CD4-positive, alpha-beta T cell treated with Interleukin-1 beta for 1 hour (primary cell): ENCODE measurements around the gene REV3L.

Experiments
- DNase-seq, 2 donors: peaks; one replicate each; pipeline ENCODE4 v3.0.0-alpha.2; 2020 to 2022

Gene REV3L

GRCh38 chr6:111464184-111464583 lies 18.8 kb downstream of the REV3L start:
- no peak for DNase-seq

DNA sequence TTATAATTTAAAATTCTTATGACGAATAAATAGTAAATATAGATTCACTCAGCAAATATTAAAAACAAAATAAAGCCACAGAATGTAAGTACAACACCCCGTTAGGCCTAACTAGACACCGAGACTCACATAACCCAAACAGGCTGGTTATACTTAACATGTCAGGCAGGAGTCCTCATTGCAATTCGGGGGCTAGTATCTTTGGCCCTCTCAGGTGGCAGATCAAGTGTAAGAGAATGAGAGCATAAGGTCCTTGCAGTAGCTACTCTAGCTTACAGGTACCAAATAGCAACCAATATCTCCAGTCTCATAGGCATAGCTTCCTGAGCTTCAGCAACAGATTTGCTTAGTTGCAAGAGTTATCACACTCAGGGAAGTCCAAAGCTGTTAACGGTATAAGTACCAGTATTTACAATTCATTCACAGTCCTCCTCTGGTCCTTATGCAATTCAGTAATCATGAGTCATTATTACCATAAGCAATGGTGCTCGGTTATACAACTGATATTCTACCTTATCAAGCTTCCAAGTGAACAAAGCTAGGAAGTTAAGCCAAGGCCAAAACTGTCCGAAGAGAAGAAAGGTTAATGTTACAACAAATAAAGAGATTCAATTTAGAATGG lies 20.1 kb downstream of the REV3L start:
- no peak for DNase-seq

DNA sequence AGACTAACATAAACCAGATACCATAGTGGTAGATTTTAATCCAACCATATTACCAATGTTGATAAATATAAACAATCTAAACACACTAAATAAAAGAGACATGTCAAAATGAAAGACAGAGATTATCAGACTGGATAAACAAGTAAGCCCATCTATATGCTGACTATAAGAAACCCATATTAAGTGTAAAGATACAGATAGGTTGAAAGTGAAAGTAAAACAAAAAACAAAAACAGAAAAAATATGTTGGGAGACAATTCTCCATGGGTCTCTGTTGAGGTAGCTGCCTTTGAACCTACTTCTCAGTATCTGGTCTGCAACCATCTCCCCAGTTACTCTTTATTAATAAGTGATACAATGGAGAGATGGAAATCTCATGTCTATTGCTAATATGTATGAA lies 21.2 kb downstream of the REV3L start:
- DNase-seq, result peak in 1 of 2 donors; percentile 18

GRCh38 chr6:111458670-111459232 lies 24.3 kb downstream of the REV3L start:
- DNase-seq, result no peak

DNA sequence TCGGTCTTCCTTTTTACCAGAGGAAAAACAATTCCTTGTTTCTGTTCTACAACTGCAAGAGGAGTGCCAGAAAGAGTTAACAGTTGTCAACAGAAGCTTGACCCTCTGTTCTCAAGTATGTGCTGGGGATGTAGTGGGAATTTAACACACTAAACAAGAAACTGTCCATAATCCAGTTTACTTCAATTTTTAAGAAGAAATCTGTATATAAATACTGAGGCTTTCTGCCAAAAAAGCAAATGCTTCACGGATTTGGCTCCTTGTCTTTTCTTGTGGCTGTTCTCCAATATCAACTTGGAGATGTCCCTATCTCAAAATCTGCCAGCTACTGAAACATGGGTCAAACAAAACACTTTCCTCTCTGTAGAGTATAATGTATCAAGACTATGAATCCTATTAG lies 26.8 kb downstream of the REV3L start:
- no peak for DNase-seq

DNA sequence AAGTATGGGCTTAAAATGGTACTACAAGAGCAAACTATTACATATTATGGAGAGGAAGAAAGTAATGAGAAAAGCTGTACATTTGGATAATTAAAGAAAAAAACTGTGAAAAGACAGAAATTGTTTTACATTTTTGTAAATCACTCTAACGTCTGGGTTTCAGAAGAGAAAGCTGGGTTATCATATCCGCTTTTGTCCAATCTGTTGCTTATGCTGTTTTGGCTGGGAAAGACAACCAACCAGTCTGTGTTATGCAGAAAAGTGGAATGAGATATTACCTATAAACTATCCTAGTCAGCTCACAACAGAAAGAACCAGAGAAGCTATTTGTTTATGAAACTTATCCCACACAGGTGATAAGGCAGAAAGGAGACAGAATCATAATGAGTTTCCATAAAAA lies 32.4 kb downstream of the REV3L start:
- no peak for DNase-seq

DNA sequence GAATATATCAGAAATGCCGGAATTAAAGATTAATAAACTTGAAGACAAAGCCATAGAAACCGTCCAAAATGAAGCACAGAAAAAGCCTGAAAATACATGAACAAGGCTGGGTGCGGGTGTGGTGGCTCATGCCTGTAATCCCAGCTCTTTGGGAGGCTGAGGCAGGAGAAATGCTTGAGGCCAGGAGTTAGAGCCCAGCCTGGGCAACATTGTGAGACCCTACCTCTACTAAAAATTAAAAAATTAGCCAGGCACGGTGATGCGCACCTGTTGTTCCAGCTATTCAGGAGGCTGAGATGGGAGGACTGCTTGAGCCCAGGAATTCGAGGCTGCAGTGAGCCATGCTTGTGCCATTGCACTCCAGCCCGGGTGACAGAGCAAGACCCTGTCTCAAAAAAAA lies 32.9 kb downstream of the REV3L start:
- DNase-seq, result no peak

GRCh38 chr6:111449129-111449528 lies 33.9 kb downstream of the REV3L start:
- DNase-seq, result no peak

GRCh38 chr6:111447051-111447450 lies 36.0 kb downstream of the REV3L start:
- DNase-seq, result no peak

GRCh38 chr6:111445861-111446267 lies 37.2 kb downstream of the REV3L start:
- DNase-seq, result no peak

DNA sequence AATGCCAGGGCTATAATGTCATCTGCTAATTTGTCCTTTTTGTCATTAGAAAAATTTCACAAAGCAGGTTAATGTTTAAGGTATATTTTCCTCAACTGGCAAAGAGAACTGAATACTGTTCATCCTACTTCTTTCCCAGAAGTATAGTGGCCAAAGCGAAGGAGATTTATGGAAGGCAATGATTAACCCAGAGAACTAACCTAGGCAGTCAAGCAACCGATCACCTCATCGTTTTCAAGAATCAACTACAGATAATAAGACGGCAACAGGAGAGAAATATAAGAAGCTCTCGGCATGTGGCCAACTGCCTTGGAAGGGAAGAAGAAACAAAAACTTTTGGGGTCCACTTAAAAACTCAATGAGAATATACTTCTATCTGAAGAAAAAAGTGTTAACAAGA lies 38.2 kb downstream of the REV3L start:
- no peak for DNase-seq

GRCh38 chr6:111441678-111442243 lies 41.3 kb downstream of the REV3L start:
- peak; percentile 13 to 23 for DNase-seq

- DNase-seq, result no peak
Observed at GRCh38 chr6:111439171-111439570, 43.8 kb downstream of the REV3L start.

- DNase-seq, result no peak
Observed at GRCh38 chr6:111437573-111437972, 45.4 kb downstream of the REV3L start.

- no peak for DNase-seq
Observed at GRCh38 chr6:111432511-111432910, 50.5 kb downstream of the REV3L start.

GRCh38 chr6:111430605-111431376 lies 52.2 kb downstream of the REV3L start:
- no peak for DNase-seq

GRCh38 chr6:111429571-111429970 lies 53.4 kb downstream of the REV3L start:
- no peak for DNase-seq

DNA sequence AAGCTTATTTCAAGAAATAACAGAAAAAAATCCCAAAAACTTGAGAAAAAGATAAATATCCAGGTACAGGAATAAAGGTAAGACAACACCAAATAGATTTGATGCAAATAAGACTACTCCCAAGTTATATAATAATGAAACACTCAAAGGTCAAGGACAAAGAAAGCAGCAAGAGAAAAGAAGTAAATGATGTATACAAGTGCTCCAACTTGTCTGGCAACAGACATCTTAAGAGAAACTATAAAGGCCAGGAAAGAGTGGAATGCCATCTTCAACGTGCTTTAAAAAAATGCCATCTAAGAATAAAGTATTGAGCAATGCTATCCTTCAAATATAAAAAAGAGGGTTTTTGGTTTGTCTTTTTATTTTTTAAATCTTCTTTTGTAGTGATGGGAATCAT lies 54.2 kb downstream of the REV3L start:
- no peak for DNase-seq

GRCh38 chr6:111427341-111428116 lies 55.5 kb downstream of the REV3L start:
- DNase-seq, result peak; percentile 18 to 25

GRCh38 chr6:111423960-111424846 lies 58.8 kb downstream of the REV3L start:
- DNase-seq, result no peak

GRCh38 chr6:111423055-111423633 lies 59.9 kb downstream of the REV3L start:
- DNase-seq, result no peak
